Measurements from ENCODE around the gene LCN6. TPM values are rescaled to one million over a fixed set of nuclear protein-coding genes. Genes with fewer than 3 reads are reported as not detected.

LCN6 gene
- total RNA-seq, 1 experiment from 2014 or later: not detected

DNA sequence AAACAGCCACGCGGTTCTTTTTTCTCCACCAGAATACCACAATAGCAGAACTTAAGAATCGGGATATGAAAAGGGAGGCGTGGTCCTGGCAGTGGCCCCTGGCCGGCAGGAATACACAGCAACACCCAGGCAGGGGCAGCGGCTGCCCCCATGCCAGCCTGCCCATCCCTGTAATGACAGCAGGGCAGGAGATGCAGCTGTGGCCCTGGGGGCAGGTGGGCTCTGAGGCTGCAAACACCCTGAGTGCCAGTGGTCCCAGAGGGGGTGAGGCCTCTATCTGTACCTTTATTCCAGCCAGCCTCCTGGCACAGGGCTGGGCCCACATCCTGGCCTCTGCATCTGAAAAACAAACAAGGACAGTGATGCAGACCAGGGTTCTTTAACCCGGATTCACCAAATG, 23.6 kb downstream of the LCN6 start:
- Mint-ChIP-seq H3K27me3 (ENCODE audit: low read depth) (no peaks in the 10 kb centered on the region), H3K4me1 (peaks cover 17% of the 10 kb centered on the region), H3K27ac (peak overlapping the region; percentile 80; the same call in 1 of the 2 replicates), H3K9me3 (no peaks in the 10 kb centered on the region), H3K36me3 (peaks cover 39% of the 10 kb centered on the region), H3K4me3 (no peak overlapping the region)
- TF ChIP-seq CBFB (CRISPR knock-in tag; IDR thresholded peaks at IDR 0.05; ENCODE audit: low read depth): no peak
- TF ChIP-seq ZNF263 (CRISPR knock-in tag; IDR thresholded peaks at IDR 0.05; ENCODE audit: low read depth): no peak
- TF ChIP-seq, protein P1, sequence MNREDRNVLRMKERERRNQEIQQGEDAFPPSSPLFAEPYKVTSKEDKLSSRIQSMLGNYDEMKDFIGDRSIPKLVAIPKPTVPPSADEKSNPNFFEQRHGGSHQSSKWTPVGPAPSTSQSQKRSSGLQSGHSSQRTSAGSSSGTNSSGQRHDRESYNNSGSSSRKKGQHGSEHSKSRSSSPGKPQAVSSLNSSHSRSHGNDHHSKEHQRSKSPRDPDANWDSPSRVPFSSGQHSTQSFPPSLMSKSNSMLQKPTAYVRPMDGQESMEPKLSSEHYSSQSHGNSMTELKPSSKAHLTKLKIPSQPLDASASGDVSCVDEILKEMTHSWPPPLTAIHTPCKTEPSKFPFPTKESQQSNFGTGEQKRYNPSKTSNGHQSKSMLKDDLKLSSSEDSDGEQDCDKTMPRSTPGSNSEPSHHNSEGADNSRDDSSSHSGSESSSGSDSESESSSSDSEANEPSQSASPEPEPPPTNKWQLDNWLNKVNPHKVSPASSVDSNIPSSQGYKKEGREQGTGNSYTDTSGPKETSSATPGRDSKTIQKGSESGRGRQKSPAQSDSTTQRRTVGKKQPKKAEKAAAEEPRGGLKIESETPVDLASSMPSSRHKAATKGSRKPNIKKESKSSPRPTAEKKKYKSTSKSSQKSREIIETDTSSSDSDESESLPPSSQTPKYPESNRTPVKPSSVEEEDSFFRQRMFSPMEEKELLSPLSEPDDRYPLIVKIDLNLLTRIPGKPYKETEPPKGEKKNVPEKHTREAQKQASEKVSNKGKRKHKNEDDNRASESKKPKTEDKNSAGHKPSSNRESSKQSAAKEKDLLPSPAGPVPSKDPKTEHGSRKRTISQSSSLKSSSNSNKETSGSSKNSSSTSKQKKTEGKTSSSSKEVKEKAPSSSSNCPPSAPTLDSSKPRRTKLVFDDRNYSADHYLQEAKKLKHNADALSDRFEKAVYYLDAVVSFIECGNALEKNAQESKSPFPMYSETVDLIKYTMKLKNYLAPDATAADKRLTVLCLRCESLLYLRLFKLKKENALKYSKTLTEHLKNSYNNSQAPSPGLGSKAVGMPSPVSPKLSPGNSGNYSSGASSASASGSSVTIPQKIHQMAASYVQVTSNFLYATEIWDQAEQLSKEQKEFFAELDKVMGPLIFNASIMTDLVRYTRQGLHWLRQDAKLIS (CRISPR knock-in tag; IDR thresholded peaks at IDR 0.05; ENCODE audit: borderline replicate concordance): no peak
- TF ChIP-seq MXD4 (CRISPR knock-in tag; IDR thresholded peaks at IDR 0.05; ENCODE audit: borderline replicate concordance): no peak
- no peak for TF ChIP-seq NR1H2 (CRISPR knock-in tag; IDR thresholded peaks at IDR 0.05)
- no peak for TF ChIP-seq ZNF396 (CRISPR knock-in tag; IDR thresholded peaks at IDR 0.05; ENCODE audit: borderline replicate concordance)
- no peak for TF ChIP-seq ATF1 (CRISPR knock-in tag; IDR thresholded peaks at IDR 0.05)
- TF ChIP-seq, protein P2, sequence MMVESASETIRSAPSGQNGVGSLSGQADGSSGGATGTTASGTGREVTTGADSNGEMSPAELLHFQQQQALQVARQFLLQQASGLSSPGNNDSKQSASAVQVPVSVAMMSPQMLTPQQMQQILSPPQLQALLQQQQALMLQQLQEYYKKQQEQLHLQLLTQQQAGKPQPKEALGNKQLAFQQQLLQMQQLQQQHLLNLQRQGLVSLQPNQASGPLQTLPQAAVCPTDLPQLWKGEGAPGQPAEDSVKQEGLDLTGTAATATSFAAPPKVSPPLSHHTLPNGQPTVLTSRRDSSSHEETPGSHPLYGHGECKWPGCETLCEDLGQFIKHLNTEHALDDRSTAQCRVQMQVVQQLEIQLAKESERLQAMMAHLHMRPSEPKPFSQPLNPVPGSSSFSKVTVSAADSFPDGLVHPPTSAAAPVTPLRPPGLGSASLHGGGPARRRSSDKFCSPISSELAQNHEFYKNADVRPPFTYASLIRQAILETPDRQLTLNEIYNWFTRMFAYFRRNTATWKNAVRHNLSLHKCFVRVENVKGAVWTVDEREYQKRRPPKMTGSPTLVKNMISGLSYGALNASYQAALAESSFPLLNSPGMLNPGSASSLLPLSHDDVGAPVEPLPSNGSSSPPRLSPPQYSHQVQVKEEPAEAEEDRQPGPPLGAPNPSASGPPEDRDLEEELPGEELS (CRISPR knock-in tag; IDR thresholded peaks at IDR 0.05): no peak
- no peak for TF ChIP-seq ZMAT4 (CRISPR knock-in tag; IDR thresholded peaks at IDR 0.05)
- TF ChIP-seq MAX (CRISPR knock-in tag; IDR thresholded peaks at IDR 0.05): no peak
- no peak for TF ChIP-seq ZNF423 (CRISPR knock-in tag; IDR thresholded peaks at IDR 0.05)
- TF ChIP-seq, protein P3, sequence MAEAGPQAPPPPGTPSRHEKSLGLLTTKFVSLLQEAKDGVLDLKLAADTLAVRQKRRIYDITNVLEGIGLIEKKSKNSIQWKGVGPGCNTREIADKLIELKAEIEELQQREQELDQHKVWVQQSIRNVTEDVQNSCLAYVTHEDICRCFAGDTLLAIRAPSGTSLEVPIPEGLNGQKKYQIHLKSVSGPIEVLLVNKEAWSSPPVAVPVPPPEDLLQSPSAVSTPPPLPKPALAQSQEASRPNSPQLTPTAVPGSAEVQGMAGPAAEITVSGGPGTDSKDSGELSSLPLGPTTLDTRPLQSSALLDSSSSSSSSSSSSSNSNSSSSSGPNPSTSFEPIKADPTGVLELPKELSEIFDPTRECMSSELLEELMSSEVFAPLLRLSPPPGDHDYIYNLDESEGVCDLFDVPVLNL (CRISPR knock-in tag; IDR thresholded peaks at IDR 0.05; ENCODE audit: borderline replicate concordance, low read depth): no peak
- ChIA-PET CTCF (no interaction called here), POLR2A (no interaction called here)
- no peak for DNase-seq (ENCODE audit: low spot score)
- ATAC-seq: no peak

- Mint-ChIP-seq H3K9me3 (no peaks in the 10 kb centered on the region), H3K36me3 (peaks cover 39% of the 10 kb centered on the region), H3K4me3 (no peak overlapping the region), H3K27me3 (ENCODE audit: low read depth) (no peaks in the 10 kb centered on the region), H3K27ac (0 out of 2 replicates have a peak overlapping the region, but pooled peaks have one; percentile 60), H3K4me1 (peaks cover 17% of the 10 kb centered on the region)
- ChIA-PET CTCF (interaction anchor here (0.5 to 1.2 kb wide), 2 partner anchors 53 to 119 kb away, joined by 3 to 5 read pairs; no protein-coding TSS in a partner anchor), POLR2A (interaction anchor here (1.0 to 1.5 kb wide), 2 partner anchors 9 to 10 kb away, joined by 4 read pairs; no protein-coding TSS in a partner anchor)
- DNase-seq (ENCODE audit: low spot score) (no peak), ATAC-seq (no peak)
- TF ChIP-seq NFATC4 (CRISPR knock-in tag; IDR thresholded peaks at IDR 0.05): peak; percentile 65; the same call in 1 of the 2 replicates
- no peak for TF ChIP-seq FOXJ3 (CRISPR knock-in tag; IDR thresholded peaks at IDR 0.05; ENCODE audit: borderline replicate concordance)
- TF ChIP-seq PREB (CRISPR knock-in tag; IDR thresholded peaks at IDR 0.05; ENCODE audit: borderline replicate concordance): no peak
- no peak for TF ChIP-seq IRF1 (CRISPR knock-in tag; IDR thresholded peaks at IDR 0.05)
- TF ChIP-seq, protein P4, sequence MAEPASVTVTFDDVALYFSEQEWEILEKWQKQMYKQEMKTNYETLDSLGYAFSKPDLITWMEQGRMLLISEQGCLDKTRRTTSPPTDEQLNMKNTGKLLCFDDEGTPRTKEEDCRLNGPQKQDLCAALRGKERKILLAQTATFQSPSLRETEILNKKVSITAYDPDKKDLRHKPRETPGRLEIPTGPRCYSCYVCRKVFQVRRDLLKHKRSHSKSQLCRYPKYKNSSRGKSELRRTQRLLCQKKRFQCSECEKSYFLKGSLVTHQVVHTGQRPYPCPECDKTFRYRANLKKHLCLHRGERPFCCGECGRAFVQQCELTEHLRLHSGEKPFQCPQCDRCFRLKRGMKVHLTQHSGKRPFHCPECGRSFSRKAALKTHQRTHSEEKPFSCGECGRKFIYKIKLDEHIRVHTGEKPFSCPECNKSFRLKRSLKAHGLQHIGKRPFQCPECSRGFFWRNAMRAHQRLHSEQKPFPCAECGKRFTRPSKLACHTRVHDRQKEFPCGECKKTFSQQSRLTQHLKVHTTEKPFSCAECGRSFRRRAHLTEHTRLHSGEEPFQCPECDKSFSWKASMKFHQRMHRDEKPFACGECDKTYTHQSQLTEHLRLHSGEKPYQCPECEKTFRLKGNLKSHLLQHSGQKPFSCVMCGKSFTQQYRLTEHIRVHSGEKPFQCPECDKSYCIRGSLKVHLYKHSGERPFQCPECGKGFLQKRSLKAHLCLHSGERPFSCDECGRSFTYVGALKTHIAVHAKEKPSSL (CRISPR knock-in tag; conservative IDR thresholded peaks at IDR 0.05): peak; percentile 36; the same call in 1 of the 2 replicates
- TF ChIP-seq, protein P5, sequence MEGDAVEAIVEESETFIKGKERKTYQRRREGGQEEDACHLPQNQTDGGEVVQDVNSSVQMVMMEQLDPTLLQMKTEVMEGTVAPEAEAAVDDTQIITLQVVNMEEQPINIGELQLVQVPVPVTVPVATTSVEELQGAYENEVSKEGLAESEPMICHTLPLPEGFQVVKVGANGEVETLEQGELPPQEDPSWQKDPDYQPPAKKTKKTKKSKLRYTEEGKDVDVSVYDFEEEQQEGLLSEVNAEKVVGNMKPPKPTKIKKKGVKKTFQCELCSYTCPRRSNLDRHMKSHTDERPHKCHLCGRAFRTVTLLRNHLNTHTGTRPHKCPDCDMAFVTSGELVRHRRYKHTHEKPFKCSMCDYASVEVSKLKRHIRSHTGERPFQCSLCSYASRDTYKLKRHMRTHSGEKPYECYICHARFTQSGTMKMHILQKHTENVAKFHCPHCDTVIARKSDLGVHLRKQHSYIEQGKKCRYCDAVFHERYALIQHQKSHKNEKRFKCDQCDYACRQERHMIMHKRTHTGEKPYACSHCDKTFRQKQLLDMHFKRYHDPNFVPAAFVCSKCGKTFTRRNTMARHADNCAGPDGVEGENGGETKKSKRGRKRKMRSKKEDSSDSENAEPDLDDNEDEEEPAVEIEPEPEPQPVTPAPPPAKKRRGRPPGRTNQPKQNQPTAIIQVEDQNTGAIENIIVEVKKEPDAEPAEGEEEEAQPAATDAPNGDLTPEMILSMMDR (IDR thresholded peaks at IDR 0.05): no peak
Observed at GRCh38 chr9:136723989-136724388, 24.3 kb downstream of the LCN6 start.

All from WTC11 (cell line).